GM10266 (cell line): ENCODE data around the gene MCFD2.

Experiments used
- DNase-seq: peaks from one replicate; pipeline ENCODE4 v3.0.0; 2012; ENCODE audit errors: extremely low spot score
- TF ChIP-seq, protein P1 (sequence below): IDR thresholded peaks from 2 replicates; pipeline ENCODE4 v1.5.1; 2012; ENCODE audit warnings: mild to moderate bottlenecking, low read depth; ENCODE audit not compliant: control insufficient read depth, insufficient read depth; ENCODE audit errors: missing control alignments

The MCFD2 gene

DNA sequence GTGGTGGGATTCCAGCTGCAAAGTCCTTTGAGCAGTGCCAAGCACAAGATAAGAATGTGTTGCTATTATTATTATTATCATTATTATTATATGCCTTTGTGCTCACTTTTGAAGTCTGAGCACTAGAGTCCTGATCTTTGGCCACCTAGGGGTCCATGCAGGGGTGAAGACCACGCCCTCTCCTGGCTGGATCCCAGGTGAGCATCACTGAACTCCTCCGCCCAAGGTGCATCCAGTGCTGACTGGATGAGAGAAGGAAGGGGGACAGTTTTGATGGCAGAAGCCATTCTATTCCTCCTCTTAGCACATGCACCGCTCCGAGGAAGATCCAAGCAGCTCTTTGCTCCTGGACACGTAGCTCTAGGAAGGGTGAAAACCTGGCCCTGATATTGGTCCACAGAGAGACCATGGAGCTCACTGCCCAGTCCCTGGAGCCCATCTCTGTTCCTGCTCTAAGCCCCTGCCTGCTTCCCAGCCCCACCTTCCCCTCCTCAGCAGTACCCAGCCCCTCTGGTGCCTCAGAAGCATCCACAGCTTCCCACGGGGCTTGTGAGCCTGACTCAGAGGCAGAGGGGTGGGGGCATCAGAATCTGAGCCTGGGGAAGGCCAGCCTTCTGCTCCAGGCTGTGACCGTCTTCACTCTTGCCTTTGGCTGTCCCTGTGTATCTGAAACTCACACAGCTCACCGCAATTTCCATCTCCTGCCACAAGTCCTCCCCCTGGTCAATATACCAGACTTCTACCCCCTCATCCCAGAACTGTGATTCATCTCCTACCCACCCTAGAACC, 45.4 kb downstream of the MCFD2 start:
- TF ChIP-seq, protein P1, sequence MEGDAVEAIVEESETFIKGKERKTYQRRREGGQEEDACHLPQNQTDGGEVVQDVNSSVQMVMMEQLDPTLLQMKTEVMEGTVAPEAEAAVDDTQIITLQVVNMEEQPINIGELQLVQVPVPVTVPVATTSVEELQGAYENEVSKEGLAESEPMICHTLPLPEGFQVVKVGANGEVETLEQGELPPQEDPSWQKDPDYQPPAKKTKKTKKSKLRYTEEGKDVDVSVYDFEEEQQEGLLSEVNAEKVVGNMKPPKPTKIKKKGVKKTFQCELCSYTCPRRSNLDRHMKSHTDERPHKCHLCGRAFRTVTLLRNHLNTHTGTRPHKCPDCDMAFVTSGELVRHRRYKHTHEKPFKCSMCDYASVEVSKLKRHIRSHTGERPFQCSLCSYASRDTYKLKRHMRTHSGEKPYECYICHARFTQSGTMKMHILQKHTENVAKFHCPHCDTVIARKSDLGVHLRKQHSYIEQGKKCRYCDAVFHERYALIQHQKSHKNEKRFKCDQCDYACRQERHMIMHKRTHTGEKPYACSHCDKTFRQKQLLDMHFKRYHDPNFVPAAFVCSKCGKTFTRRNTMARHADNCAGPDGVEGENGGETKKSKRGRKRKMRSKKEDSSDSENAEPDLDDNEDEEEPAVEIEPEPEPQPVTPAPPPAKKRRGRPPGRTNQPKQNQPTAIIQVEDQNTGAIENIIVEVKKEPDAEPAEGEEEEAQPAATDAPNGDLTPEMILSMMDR, result no peak
- no peak for DNase-seq

DNA sequence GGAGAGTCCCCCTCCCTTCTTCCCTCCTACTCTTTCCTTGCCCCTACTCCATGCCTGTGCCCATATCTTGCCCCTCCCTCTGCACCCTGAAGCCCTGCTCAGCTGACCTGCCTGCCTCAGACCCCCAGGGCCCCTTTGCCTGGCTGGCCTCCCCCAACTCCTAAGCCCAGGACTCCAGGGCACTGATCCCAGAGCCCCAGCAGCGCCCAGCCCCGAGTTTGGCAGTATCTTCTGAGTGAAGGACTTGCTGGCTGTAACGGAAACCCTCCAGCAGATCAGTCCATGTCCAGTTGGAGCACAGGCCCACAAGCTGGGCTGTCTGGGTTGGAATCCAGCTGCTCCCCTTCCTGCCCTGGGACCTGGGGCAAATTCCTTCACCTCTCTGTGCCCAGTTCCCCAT, 46.0 kb downstream of the MCFD2 start:
- DNase-seq, result no peak
- TF ChIP-seq, protein P1, result no peak

DNA sequence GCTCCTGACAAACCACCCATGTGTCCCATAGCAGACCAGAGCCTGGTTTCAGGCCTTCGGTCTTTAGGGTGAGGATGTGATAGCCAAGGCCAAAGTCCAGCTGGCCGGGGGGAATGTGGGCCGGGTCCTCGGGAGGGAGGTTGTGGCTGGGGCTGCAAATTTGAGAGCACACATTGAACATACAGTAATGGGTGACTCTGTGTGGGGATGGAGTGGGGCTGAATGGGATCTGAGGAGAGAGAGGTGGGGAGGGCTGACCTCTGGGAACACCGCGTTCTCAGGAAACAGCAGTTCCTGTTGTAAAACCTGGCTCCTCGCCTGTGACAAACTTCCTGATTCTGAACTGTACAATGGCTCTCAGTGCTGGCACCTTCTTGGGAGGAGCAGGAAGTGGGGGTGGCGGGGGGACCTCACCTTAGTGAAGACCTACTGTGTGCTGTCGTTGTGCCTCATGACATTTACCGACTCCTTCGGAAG, 48.8 kb downstream of the MCFD2 start:
- no peak for DNase-seq
- TF ChIP-seq, protein P1, result no peak

DNA sequence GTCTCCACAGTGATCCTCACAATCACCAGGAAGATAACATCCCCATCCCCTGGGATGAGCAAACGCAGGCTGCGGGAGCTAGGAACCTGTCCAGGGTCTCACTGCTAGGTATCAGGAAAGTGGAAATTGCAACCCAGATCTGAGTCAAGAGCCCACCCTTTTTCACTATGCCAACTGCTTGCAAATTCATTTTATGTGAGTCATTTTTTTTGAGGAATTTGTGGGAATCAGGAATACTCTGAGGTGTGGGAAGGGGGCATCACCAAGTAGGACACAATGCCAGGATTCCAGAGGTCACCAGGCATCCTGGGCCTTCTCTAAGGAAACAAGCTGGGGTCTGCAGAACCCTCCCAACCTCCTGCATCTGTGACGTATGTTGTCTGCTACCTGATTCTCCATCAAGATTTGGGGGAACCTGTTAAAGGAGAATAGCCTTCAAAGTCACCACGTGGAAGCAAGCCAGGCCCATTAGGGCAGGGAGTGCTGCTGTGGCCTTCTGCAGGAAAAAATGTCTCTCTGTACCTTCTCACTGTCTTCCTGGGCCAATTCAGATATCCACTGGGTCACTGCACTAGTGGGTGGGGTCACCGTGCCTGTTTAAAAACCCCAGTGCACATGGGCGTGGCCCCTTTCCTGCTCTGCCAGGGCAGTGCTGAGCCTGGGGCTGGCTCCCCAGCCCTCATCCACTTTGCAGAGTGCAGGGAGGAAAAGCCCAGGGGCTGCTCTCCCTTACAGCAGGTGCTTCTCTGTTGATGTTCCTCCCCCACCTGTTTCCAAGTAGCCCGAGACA, 50.2 kb downstream of the MCFD2 start:
- TF ChIP-seq, protein P1, result no peak
- DNase-seq, result no peak

DNA sequence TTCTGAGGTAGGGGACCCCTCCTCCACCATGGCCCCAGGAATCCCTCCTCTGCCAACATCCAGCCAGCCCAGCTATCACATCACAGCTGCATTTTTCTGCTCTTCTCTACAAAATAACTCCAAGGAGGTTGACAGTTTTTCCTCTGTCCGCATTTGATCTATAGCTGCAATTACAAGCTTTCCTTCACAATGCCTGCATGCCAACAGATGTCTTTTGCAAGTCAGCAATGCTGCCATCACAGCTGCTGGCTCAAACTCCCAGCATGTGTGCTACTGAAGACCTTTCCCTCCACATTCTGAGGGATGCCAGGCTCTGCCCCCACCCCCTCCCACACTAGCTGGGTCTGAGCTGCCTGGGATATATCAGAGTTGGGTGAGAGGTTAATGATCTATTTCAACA, 51.7 kb downstream of the MCFD2 start:
- no peak for DNase-seq
- TF ChIP-seq, protein P1, result no peak

DNA sequence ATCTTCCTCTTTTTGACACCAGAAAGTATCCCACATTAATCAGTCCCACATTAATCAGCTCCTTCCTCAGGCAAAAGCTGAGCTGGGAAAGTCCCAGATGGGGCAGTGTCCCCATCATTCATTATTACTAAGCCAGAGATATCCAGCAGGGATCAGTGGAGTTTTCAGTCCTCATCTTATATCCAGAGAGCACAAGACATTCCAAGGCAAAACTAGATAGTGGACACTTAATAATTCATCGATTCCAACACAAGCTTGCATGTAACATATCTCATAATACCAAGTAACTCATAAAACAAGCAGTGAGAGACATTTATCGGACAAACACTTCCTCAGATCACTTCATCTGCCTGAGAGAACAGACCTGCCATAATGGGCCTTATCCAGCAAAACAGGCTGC, 53.1 kb downstream of the MCFD2 start:
- DNase-seq, result no peak
- TF ChIP-seq, protein P1, result no peak

DNA sequence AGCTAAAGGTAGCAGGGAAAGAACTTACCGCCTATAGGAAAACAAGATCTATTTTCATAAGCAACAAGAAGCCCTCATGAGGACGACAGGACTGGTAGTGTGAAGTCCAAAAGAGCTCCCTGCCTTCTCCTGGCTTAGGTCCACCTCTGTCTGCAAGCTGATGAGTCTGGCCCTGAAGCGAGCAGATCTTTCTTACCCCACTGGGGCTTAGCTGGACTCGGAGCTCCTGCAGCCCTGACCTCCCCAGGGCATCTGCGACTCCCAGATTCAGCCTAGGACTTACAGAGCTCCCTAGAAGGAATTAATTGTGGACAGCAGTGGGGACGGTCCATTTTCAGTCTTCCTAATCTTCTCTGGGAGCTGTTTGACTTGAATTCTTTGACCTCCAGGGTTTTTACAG, 53.7 kb downstream of the MCFD2 start:
- TF ChIP-seq, protein P1, result no peak
- no peak for DNase-seq
